Measurements from ENCODE around the gene GRID2.
"Not testable (repeated sequence)": the region's sequence is repeated elsewhere in the genome, so short reads cannot be mapped to it uniquely, and the experiment has no call there.

The GRID2 gene

DNA sequence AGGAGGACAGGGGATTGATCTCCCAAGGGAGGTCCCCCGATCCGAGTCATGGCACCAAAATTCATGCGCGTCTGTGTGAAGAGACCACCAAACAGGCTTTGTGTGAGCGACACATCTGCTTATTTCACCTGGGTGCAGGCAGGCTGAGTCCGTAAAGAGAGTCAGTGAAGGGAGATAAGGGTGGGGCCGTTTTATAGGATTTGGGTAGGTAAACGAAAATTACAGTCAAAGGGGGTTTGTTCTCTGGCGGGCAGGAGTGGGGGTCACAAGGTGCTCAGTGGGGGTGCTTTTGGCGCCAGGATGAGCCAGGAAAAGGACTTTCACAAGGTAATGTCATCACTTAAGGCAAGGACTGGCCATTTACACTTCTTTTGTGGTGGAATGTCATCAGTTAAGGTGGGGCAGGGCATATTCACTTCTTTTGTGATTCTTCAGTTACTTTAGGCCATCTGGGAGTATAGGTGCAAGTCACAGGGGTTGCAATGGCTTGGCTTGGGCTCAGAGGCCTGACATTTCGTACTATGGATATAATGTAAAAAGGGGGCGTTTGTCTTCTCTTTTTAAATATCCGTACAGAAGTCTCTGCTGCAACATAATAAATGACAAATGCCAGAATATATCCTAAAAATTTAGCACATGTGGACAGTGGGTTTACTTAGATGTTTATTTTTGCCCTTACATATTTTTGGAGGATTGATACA lies 140.5 kb downstream of the GRID2 start:
- not testable (repeated sequence) for H3K4me1 Mint-ChIP-seq (ENCODE audit: low read depth); H3K27ac Mint-ChIP-seq; H3K4me3 Mint-ChIP-seq; H3K9me3 Mint-ChIP-seq (ENCODE audit: low read depth); H3K27me3 Mint-ChIP-seq; H3K36me3 Mint-ChIP-seq

- no peak overlapping the region for H3K27ac Mint-ChIP-seq
- no peaks in the 10 kb centered on the region for H3K4me1 Mint-ChIP-seq (ENCODE audit: low read depth)
- H3K4me3 Mint-ChIP-seq, result no peak overlapping the region
- H3K36me3 Mint-ChIP-seq, result no peaks in the 10 kb centered on the region
- no peaks in the 10 kb centered on the region for H3K9me3 Mint-ChIP-seq (ENCODE audit: low read depth)
- H3K27me3 Mint-ChIP-seq, result no peaks in the 10 kb centered on the region
Observed at GRCh38 chr4:92445127-92445526, 141.4 kb downstream of the GRID2 start.

- Mint-ChIP-seq H3K4me1 (ENCODE audit: low read depth) (no peaks in the 10 kb centered on the region), H3K4me3 (no peak overlapping the region), H3K27me3 (no peaks in the 10 kb centered on the region), H3K36me3 (no peaks in the 10 kb centered on the region), H3K9me3 (ENCODE audit: low read depth) (no peaks in the 10 kb centered on the region), H3K27ac (no peak overlapping the region)
Observed at GRCh38 chr4:92447255-92447905, 143.6 kb downstream of the GRID2 start.

- H3K4me1 Mint-ChIP-seq (ENCODE audit: low read depth); H3K27ac Mint-ChIP-seq: not testable (repeated sequence)
Observed at GRCh38 chr4:92448176-92448575, 144.4 kb downstream of the GRID2 start.

GRCh38 chr4:92450694-92451093 lies 146.9 kb downstream of the GRID2 start:
- H3K4me1 Mint-ChIP-seq (ENCODE audit: low read depth), result no peaks in the 10 kb centered on the region

More at GRCh38 chr4:92448176-92448575, 144.4 kb downstream of the GRID2 start:
- not testable (repeated sequence) for H3K9me3 Mint-ChIP-seq (ENCODE audit: low read depth); H3K27me3 Mint-ChIP-seq; H3K36me3 Mint-ChIP-seq; H3K4me3 Mint-ChIP-seq

GRCh38 chr4:92451782-92452181 lies 148.0 kb downstream of the GRID2 start:
- Mint-ChIP-seq H3K4me1 (ENCODE audit: low read depth) (no peaks in the 10 kb centered on the region), H3K27ac (no peak overlapping the region), H3K9me3 (ENCODE audit: low read depth) (no peaks in the 10 kb centered on the region), H3K4me3 (no peak overlapping the region), H3K27me3 (no peaks in the 10 kb centered on the region), H3K36me3 (no peaks in the 10 kb centered on the region)

More at GRCh38 chr4:92450694-92451093, 146.9 kb downstream of the GRID2 start:
- H3K36me3 Mint-ChIP-seq, result no peaks in the 10 kb centered on the region
- no peaks in the 10 kb centered on the region for H3K27me3 Mint-ChIP-seq
- H3K9me3 Mint-ChIP-seq (ENCODE audit: low read depth), result no peaks in the 10 kb centered on the region
- H3K27ac Mint-ChIP-seq, result no peak overlapping the region
- H3K4me3 Mint-ChIP-seq, result no peak overlapping the region

- not testable (repeated sequence) for H3K9me3 Mint-ChIP-seq (ENCODE audit: low read depth); H3K36me3 Mint-ChIP-seq; H3K27ac Mint-ChIP-seq; H3K27me3 Mint-ChIP-seq; H3K4me1 Mint-ChIP-seq (ENCODE audit: low read depth); H3K4me3 Mint-ChIP-seq
Observed at GRCh38 chr4:92452383-92452782, 148.6 kb downstream of the GRID2 start.

DNA sequence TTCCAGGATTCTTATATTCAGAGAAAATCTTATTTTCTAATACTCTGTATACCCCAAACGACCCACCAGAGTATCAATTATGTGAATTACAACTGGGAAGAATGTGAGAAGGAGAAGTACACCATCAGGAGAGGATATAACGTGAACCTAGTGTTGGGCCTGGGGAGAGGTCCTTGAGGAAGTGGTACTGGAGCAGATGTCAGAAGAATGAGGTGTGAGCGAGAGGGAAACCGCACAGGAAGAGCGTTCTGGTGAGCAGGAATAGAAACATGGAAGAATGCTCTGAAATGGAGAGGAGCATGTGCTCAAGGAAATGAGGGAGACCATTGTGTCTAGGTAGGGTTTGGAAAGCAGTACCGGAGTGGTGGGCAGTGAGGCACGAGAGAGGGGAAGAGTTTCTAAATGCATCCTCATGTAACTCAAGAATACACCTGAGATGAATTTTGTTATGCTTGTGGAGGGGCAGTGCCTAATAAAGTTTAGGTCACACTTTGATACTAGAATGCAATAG lies 151.6 kb downstream of the GRID2 start:
- Mint-ChIP-seq H3K36me3 (no peaks in the 10 kb centered on the region), H3K4me3 (no peak overlapping the region), H3K27me3 (no peaks in the 10 kb centered on the region), H3K4me1 (ENCODE audit: low read depth) (no peaks in the 10 kb centered on the region), H3K9me3 (ENCODE audit: low read depth) (no peaks in the 10 kb centered on the region), H3K27ac (no peak overlapping the region)

DNA sequence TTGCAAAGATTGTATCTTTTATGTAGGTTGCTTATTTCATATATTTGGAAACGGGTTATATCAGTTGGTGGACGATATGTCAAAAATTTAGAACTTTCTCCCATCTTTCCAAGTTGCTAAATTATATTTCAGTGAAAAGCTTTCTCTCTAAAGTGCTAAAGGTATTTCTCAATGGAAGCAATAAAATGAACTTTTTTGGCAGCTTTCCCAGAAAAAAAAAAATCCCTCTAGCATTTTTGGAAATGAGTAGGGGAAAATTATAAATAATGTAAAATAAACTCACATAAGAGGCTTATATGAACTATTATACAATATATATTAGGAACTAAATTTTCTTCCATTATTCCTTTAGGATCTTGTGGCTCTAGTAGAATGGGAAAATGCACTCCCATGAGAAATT lies 152.2 kb downstream of the GRID2 start:
- no peaks in the 10 kb centered on the region for H3K9me3 Mint-ChIP-seq (ENCODE audit: low read depth)
- no peak overlapping the region for H3K4me3 Mint-ChIP-seq
- H3K27ac Mint-ChIP-seq, result no peak overlapping the region
- no peaks in the 10 kb centered on the region for H3K36me3 Mint-ChIP-seq
- no peaks in the 10 kb centered on the region for H3K4me1 Mint-ChIP-seq (ENCODE audit: low read depth)
- no peaks in the 10 kb centered on the region for H3K27me3 Mint-ChIP-seq

DNA sequence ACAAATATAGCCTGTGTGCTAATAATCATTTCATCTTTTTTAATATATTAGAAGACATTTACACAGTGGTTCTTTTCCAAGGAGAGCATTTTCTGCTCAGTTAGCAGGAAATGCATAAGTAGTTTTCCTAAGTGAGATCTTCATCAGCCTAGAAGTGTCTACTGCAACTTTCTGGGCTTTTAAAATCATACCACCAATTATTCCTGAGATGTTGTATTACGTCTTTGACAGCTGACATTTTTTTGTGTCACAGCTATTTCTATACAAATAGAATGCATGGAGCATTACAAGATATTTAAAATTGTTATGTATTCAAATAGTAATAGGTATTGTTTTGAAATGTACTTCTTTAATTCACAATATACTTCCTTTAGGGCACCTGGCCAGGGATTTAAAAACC lies 158.0 kb downstream of the GRID2 start:
- Mint-ChIP-seq H3K27me3 (no peaks in the 10 kb centered on the region), H3K36me3 (no peaks in the 10 kb centered on the region), H3K9me3 (ENCODE audit: low read depth) (peaks cover 4% of the 10 kb centered on the region), H3K27ac (no peak overlapping the region), H3K4me3 (no peak overlapping the region), H3K4me1 (ENCODE audit: low read depth) (no peaks in the 10 kb centered on the region)

DNA sequence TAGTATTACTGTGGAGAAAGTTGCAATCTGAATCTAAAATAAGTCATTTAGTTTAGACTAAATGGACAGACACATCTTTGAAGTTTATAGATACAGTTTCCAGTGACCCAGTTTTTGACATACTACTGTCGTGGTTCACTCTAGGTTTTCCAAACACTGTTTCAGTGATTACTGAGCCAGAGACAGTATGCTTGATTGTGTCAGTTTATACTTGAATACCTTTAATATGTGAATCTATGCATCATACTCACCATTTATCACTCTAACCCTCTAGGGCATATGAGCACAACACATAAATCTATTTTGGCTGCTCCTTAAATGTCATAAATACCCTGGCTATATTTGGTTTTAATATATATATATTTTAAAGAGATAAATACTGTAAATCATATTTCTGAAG lies 173.5 kb downstream of the GRID2 start:
- no peak overlapping the region for H3K4me3 Mint-ChIP-seq
- H3K36me3 Mint-ChIP-seq, result no peaks in the 10 kb centered on the region
- no peak overlapping the region for H3K27ac Mint-ChIP-seq
- H3K4me1 Mint-ChIP-seq (ENCODE audit: low read depth), result no peaks in the 10 kb centered on the region
- no peaks in the 10 kb centered on the region for H3K27me3 Mint-ChIP-seq
- peaks cover 8% of the 10 kb centered on the region for H3K9me3 Mint-ChIP-seq (ENCODE audit: low read depth)

- H3K27ac Mint-ChIP-seq, result no peak overlapping the region
- no peaks in the 10 kb centered on the region for H3K36me3 Mint-ChIP-seq
- H3K4me3 Mint-ChIP-seq, result no peak overlapping the region
- H3K27me3 Mint-ChIP-seq, result no peaks in the 10 kb centered on the region
- H3K9me3 Mint-ChIP-seq (ENCODE audit: low read depth), result peaks cover 7% of the 10 kb centered on the region
- no peaks in the 10 kb centered on the region for H3K4me1 Mint-ChIP-seq (ENCODE audit: low read depth)
Observed at GRCh38 chr4:92483341-92483740, 179.6 kb downstream of the GRID2 start.

DNA sequence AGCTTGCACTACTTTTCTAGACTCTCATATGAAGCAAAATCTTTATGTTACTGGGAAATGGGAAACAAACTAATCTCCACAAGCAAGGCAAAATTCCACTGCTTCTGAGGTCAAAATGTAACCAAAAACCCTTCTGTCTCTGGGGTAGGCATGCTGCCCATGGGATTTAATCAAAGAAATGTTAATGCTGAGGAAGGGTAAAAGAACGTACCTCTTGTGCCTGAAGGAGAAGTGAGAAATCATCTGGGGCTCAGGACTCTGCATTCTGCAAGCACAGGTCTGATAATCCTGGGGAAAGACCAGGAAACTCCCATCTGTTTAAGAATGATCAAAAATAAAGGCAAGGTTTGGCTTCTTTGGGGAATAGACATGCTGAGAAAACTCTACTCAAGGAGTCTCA lies 184.7 kb downstream of the GRID2 start:
- Mint-ChIP-seq H3K27ac (no peak overlapping the region), H3K27me3 (no peaks in the 10 kb centered on the region), H3K36me3 (no peaks in the 10 kb centered on the region), H3K9me3 (ENCODE audit: low read depth) (peaks cover 7% of the 10 kb centered on the region), H3K4me3 (no peak overlapping the region), H3K4me1 (ENCODE audit: low read depth) (no peaks in the 10 kb centered on the region)

DNA sequence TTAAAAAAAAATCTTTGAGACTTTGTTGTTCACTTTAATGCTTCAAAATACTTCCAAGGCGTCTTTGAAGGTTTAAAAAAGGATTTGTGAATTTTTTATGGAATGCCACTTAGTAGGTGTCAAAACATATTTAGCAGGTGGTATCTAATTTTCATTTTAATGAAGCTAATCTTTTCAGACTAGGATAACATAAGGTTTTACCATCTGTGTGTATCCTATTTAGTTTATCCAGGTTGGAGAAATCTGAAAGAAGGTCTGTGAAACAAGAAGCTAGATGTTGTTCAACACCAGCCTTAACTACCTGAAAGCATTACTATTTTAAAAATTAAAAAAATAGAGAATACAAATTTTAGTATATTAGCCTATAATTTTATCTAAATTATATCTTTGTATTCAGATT lies 193.4 kb downstream of the GRID2 start:
- H3K36me3 Mint-ChIP-seq, result no peaks in the 10 kb centered on the region
- H3K27me3 Mint-ChIP-seq, result no peaks in the 10 kb centered on the region
- H3K27ac Mint-ChIP-seq, result no peak overlapping the region
- H3K9me3 Mint-ChIP-seq (ENCODE audit: low read depth), result peaks cover 6% of the 10 kb centered on the region
- H3K4me1 Mint-ChIP-seq (ENCODE audit: low read depth), result no peaks in the 10 kb centered on the region
- no peak overlapping the region for H3K4me3 Mint-ChIP-seq

GRCh38 chr4:92501456-92501855 lies 197.7 kb downstream of the GRID2 start:
- Mint-ChIP-seq H3K9me3 (ENCODE audit: low read depth) (no peaks in the 10 kb centered on the region), H3K4me3 (no peak overlapping the region), H3K4me1 (ENCODE audit: low read depth) (no peaks in the 10 kb centered on the region), H3K27me3 (no peaks in the 10 kb centered on the region), H3K36me3 (no peaks in the 10 kb centered on the region), H3K27ac (no peak overlapping the region)

DNA sequence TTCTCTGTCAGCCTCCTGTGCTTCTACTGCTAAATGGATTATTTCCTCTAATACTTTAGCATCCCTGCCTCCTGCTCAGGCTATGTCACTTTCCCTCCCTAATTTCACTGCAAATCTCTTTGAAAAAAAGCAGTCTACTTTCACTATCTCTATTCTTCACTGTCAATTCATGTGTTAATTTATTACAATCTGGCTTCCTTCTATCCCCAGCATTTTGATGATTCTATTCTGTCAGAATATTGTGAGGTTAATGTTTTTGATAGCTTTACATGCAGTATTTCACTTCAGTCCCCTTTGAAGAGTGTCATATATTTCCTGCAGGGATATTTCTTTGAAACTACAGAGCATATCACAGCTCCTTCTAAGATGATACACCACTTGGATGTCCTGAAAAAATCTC lies 203.2 kb downstream of the GRID2 start:
- H3K27me3 Mint-ChIP-seq, result no peaks in the 10 kb centered on the region

More for the DNA sequence above, 203.2 kb downstream of the GRID2 start:
- Mint-ChIP-seq H3K36me3 (no peaks in the 10 kb centered on the region), H3K4me3 (no peak overlapping the region), H3K27ac (no peak overlapping the region), H3K4me1 (ENCODE audit: low read depth) (no peaks in the 10 kb centered on the region), H3K9me3 (ENCODE audit: low read depth) (peaks cover 11% of the 10 kb centered on the region)
